Choroid plexus epithelial cell (primary cell): Measurements from ENCODE around the gene CCND2.

ENCODE experiments used
- DNase-seq: peaks from one replicate; pipeline ENCODE4 v3.0.0-alpha.2; 2010; ENCODE audit warnings: low read depth
- H3K4me3 ChIP-seq: 2 replicates; pipeline ENCODE4 v1.5.1; 2011; ENCODE audit warnings: low read depth, mild to moderate bottlenecking, control low read depth, low read length, moderate library complexity
- TF ChIP-seq, protein P1 (sequence below): conservative IDR thresholded peaks from 2 replicates; pipeline ENCODE4 v1.5.1; 2011; ENCODE audit warnings: low read depth, mild to moderate bottlenecking, control low read depth, inconsistent platforms, low read length, moderate library complexity

The CCND2 gene

DNA sequence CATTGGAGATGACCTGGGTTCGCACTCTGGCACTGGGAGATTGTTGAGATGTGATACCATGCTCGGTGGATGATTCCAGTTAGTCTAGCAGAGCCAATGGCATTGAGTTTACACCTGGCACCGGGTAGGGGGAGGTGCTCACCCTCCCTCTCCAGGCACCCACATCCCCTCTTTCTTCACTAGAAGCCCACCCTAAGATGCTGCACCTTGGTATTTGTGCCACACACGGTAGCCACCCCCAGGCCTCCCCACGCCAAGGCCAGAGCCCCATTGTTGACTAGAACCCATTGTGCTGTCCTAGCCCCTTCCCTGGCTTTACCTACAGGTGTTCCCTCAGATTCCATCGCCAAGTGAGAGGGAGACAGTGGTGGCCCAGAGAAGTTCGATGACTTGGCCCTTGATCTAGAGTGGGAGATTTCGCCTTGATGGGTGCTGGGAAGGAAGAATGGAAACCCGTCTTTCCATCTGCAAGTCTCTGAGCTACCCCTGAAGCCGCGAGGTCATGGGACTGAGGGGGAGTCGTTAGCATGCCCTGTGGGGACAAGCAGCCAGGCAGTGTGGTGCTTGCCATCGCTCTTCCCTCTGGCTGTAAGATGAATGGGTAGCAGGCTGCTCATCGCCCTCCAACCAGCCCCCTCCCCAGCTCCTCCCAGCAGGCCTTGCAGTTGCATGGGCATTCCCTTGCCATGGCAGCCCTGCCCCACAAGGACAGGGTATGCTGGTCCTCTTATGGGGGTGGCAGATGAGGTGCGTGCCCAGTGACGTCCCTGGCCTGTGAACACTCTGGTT is 8.7 kb downstream of the CCND2 start:
- DNase-seq: no peak
- TF ChIP-seq, protein P1, sequence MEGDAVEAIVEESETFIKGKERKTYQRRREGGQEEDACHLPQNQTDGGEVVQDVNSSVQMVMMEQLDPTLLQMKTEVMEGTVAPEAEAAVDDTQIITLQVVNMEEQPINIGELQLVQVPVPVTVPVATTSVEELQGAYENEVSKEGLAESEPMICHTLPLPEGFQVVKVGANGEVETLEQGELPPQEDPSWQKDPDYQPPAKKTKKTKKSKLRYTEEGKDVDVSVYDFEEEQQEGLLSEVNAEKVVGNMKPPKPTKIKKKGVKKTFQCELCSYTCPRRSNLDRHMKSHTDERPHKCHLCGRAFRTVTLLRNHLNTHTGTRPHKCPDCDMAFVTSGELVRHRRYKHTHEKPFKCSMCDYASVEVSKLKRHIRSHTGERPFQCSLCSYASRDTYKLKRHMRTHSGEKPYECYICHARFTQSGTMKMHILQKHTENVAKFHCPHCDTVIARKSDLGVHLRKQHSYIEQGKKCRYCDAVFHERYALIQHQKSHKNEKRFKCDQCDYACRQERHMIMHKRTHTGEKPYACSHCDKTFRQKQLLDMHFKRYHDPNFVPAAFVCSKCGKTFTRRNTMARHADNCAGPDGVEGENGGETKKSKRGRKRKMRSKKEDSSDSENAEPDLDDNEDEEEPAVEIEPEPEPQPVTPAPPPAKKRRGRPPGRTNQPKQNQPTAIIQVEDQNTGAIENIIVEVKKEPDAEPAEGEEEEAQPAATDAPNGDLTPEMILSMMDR: no peak
- H3K4me3 ChIP-seq: no peak overlapping the region

DNA sequence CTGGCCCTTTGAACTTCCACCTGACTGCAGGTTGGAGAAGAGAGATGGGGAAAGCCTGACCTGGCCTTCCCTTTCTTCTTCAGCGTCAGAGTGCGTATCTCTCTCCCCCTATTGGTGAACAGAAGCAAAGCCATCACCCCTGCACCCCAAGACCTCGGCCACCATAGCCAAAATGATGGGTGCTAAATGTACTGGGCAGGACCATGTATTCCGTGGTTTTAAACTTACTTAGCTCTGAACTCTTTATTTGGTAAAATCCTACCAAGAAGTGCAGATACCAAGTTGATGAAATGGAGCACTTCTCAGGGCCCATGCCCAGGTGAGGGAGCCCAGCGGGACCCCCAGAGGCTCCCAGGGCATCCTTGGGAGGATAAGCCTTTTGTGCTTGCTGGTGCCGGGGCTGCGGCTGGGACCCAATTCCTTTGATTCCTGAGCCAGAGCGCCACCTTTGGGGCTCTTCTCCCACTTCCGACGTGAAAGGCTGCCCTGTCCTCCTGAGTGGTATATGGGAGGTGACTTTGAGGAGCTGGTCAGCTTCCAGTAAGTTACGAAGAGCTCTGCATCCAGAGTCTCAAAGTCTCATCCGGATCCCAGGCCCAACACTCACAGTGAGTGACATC is 9.4 kb downstream of the CCND2 start:
- TF ChIP-seq, protein P1: no peak
- no peak for DNase-seq
- no peak overlapping the region for H3K4me3 ChIP-seq

DNA sequence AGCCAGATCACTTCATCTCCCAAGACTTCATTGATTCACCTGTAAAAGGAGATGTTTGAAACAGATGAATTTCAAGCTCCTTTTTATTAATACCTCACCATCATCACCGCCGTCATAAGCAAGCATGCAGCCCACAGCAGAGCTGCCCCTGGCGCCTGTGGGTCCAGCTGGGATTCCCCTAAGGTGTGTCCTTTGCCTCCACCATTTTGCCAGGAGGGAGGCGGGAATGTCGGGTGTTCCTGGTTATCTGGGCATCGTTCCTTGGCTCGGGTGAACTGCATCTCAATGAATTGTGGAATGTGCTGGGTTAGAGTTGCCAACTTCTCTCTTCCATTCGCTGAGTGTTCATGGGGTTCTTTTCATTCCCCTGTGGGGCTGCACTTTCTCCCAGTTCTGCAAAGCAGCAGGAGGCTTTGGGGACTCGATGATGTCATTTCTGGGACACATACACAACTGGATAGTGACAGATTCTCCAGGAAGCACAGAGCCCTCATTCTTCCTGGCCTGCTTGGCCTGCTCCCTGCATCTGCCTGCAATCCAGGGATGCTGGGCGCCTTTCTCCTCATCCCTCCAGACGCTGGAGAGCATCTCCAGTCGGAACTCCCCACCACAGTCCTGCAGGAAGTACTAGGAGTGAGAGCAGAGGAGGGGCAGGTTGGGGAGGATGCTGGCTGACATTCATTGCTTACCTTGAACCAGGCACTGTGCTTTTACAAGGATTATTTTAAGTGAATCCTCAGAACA is 10.1 kb downstream of the CCND2 start:
- H3K4me3 ChIP-seq: no peak overlapping the region
- TF ChIP-seq, protein P1: no peak
- DNase-seq: no peak

DNA sequence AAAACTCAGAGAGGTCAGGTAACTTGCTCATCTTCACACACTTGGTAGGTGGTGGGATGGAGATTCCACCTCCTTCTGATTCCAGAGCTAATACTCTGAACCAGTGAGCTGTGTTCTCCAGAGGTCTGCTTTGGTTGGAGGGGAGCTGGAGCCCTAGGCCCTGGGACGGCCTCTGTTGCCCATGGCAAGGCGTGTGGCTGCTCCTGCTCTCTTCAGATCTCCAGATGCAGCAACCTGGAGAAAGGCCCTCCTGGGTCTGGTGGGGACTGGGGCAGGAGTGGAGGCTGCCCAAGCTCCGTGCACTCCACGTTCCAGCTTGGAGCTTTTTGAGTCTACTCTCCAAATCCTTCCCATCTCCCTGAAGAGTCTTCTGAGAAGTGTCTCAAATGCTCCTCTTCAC is 10.7 kb downstream of the CCND2 start:
- TF ChIP-seq, protein P1: no peak
- no peak for DNase-seq
- no peak overlapping the region for H3K4me3 ChIP-seq

DNA sequence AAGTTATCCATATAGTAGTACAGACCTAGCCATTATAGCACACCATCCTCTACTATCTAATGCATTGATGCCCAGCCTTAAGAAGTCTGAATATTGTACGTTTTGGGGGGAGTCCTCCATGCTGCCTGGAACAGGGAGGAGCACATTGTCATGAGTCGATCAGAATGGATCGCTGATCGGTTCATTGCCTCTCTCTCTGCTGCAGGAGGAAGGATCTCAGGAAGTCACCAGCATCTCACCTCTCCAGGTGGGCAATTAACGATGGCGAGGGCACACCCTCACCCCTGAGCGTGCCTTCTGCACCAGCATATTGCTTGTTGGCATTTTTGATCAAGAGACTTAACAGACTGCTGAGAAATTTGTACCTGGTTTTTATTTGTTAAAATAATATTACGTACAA is 11.5 kb downstream of the CCND2 start:
- DNase-seq: no peak

DNA sequence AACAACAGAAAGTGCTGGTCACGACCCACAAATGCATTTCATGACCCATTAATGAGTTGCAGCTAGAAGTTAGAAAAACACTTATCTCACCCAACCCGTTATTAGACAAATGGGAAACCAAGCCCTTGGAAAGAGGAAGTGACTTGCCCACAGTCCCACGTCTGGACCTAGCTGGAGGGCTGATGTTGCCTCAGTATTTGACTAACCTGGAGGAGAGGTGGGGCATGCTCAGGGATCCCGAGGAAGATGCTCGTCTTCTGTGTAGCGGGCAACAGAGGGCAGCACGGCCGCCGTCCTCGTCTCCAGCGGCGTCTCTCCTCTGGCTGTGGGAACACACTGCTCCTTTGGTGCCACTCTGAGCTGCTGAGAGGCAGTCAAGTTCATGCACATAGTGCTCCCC is 12.7 kb downstream of the CCND2 start:
- TF ChIP-seq, protein P1: no peak
- H3K4me3 ChIP-seq: no peak overlapping the region
- no peak for DNase-seq

More for the DNA sequence above, 11.5 kb downstream of the CCND2 start:
- TF ChIP-seq, protein P1: no peak
- no peak overlapping the region for H3K4me3 ChIP-seq
